Neural cell (in vitro differentiated cells): ENCODE data around the gene PRRC2B. TPM values are rescaled to one million over a fixed set of nuclear protein-coding genes. Genes with fewer than 3 reads are reported as not detected.

Experiments
- H2AFZ ChIP-seq: fragments of 200-600, 300-800 bp; sonication (generic), shearing (Covaris generic); 2 replicates; pipeline ENCODE4 v1.6.0; 2014; ENCODE audit warnings: low read depth, mild to moderate bottlenecking, antibody characterized with exemption, low read length, moderate library complexity
- H3F3A ChIP-seq: fragments of 200-600 bp; shearing (Covaris generic); 2 replicates; pipeline ENCODE4 v1.6.1; 2016; ENCODE audit warnings: mild to moderate bottlenecking, moderate library complexity, mixed read lengths, antibody characterized with exemption, low read length; ENCODE audit not compliant: insufficient read depth, poor library complexity, severe bottlenecking
- H3K27ac ChIP-seq: fragments of 200-600, 300-800 bp; sonication (generic), shearing (Covaris generic); 2 replicates; pipeline ENCODE4 v1.5.1; 2014; ENCODE audit warnings: mild to moderate bottlenecking, low read length, moderate library complexity
- H3K27me3 ChIP-seq: fragments of 300-800, 200-600 bp; sonication (generic), shearing (Covaris generic); 2 replicates; pipeline ENCODE4 v1.6.0; 2014; ENCODE audit warnings: mild to moderate bottlenecking, low read depth, low read length, moderate library complexity; ENCODE audit not compliant: insufficient read depth
- H3K36me3 ChIP-seq: fragments of 300-800, 200-600 bp; sonication (generic), shearing (Covaris generic); 2 replicates; pipeline ENCODE4 v1.5.1; 2014; ENCODE audit warnings: mild to moderate bottlenecking, antibody characterized with exemption, low read length, moderate library complexity; ENCODE audit not compliant: insufficient read depth
- H3K4me2 ChIP-seq: fragments of 300-800, 200-600 bp; sonication (generic), shearing (Covaris generic); 2 replicates; pipeline ENCODE4 v1.6.0; 2014; ENCODE audit warnings: mild to moderate bottlenecking, low read length
- H3K4me3 ChIP-seq: fragments of 300-800, 200-600 bp; sonication (generic), shearing (Covaris generic); 2 replicates; pipeline ENCODE4 v1.5.1; 2014; ENCODE audit warnings: mild to moderate bottlenecking, low read length, moderate library complexity
- H3K79me2 ChIP-seq: fragments of 200-600 bp; shearing (Covaris generic); replicated peaks from 2 replicates; pipeline ENCODE4 v1.6.0; 2014; ENCODE audit warnings: mild to moderate bottlenecking, low read length, moderate library complexity; ENCODE audit not compliant: insufficient read depth
- H3K9ac ChIP-seq: fragments of 300-800, 200-600 bp; sonication (generic), shearing (Covaris generic); 2 replicates; pipeline ENCODE4 v1.6.1; 2016; ENCODE audit warnings: mild to moderate bottlenecking, low read length, mixed read lengths
- H3K9me2 ChIP-seq: fragments of 200-600 bp; shearing (Covaris generic); 2 replicates; pipeline ENCODE4 v1.6.1; 2016; ENCODE audit warnings: mild to moderate bottlenecking, low read length, mixed read lengths; ENCODE audit not compliant: insufficient read depth
- H3K9me3 ChIP-seq: fragments of 200-600, 300-800 bp; sonication (generic), shearing (Covaris generic); 2 replicates; pipeline ENCODE4 v1.6.1; 2016; ENCODE audit warnings: mild to moderate bottlenecking, mixed run types, low read length, moderate library complexity, mixed read lengths
- H4K20me1 ChIP-seq: fragments of 200-600 bp; shearing (Covaris generic); 2 replicates; pipeline ENCODE4 v1.6.1; 2016; ENCODE audit warnings: mild to moderate bottlenecking, mixed run types; ENCODE audit not compliant: insufficient read depth
- EP300 ChIP-seq: fragments of 450-650 bp; conservative IDR thresholded peaks from 2 replicates; pipeline ENCODE4 v1.6.1; 2014; ENCODE audit warnings: antibody characterized with exemption, mild to moderate bottlenecking, moderate library complexity; ENCODE audit not compliant: poor library complexity, severe bottlenecking
- EZH2 ChIP-seq: fragments of 200-600, 300-800 bp; shearing (Covaris generic), sonication (generic); IDR thresholded peaks from 2 replicates; pipeline ENCODE4 v1.6.1; 2014; ENCODE audit warnings: antibody characterized with exemption, low read length, borderline replicate concordance, mild to moderate bottlenecking; ENCODE audit not compliant: insufficient read depth, poor library complexity, severe bottlenecking
- MXI1 ChIP-seq: fragments of 450-650 bp; conservative IDR thresholded peaks from 2 replicates; pipeline ENCODE4 v1.6.1; 2014; ENCODE audit warnings: antibody characterized with exemption, mild to moderate bottlenecking; ENCODE audit not compliant: poor library complexity, severe bottlenecking
- POLR2AphosphoS5 ChIP-seq: IDR thresholded peaks from 2 replicates; pipeline ENCODE4 v1.6.1; 2012
- RAD21 ChIP-seq: fragments of 450-650 bp; conservative IDR thresholded peaks from 2 replicates; pipeline ENCODE4 v1.6.1; 2014; ENCODE audit warnings: antibody characterized with exemption, mild to moderate bottlenecking, moderate library complexity
- SMC3 ChIP-seq: fragments of 450-650 bp; conservative IDR thresholded peaks from 2 replicates; pipeline ENCODE4 v1.6.1; 2014; ENCODE audit warnings: antibody characterized with exemption, mild to moderate bottlenecking, moderate library complexity; ENCODE audit not compliant: poor library complexity
- TAF1 ChIP-seq: IDR thresholded peaks from 2 replicates; pipeline ENCODE4 v1.6.1; 2012; ENCODE audit warnings: low read depth
- polyA plus RNA-seq: library from polyadenylated mRNA; depleted of rRNA; stranded (reverse); fragments of >200 nt; gene quantifications from 2 replicates; pipeline ENCODE4 v1.2.3, GENCODE V29; 2014
- TF ChIP-seq, protein P1 (sequence below): fragments of 450-650 bp; IDR thresholded peaks from 2 replicates; pipeline ENCODE4 v1.5.1; 2014; ENCODE audit warnings: antibody characterized with exemption, mild to moderate bottlenecking, moderate library complexity; ENCODE audit not compliant: poor library complexity, severe bottlenecking
- TF ChIP-seq, protein P2 (sequence below): IDR thresholded peaks from 2 replicates; pipeline ENCODE4 v1.6.1; 2012; ENCODE audit warnings: borderline replicate concordance

The PRRC2B gene
- polyA plus RNA-seq, 1 donor from 2014 or later, result 89.5 TPM

DNA sequence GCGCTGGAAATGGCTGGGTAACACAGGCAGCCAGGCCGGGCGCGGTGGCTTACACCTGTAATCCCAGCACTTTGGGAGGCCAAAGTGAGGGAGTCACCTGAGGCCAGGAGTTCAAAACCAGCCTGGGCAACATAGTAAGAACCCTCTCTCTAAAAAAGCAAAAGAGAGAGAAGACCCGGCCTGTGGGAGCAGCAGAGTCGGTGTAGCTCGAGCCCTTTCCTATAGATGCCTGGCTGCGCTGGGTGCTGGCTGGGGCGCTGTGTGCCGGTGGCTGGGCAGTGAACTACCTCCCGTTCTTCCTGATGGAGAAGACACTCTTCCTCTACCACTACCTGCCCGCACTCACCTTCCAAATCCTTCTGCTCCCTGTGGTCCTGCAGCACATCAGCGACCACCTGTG, 127.9 kb downstream of the PRRC2B start:
- no peaks in the 10 kb centered on the region for H3K79me2 ChIP-seq
- no peak overlapping the region for H3K4me2 ChIP-seq
- H3K27me3 ChIP-seq, result no peaks in the 10 kb centered on the region
- H2AFZ ChIP-seq, result no peak overlapping the region
- H3F3A ChIP-seq, result no peaks in the 10 kb centered on the region
- H3K4me3 ChIP-seq, result no peak overlapping the region
- H3K9me3 ChIP-seq, result no peaks in the 10 kb centered on the region
- peaks cover 3% of the 10 kb centered on the region for H3K36me3 ChIP-seq
- H4K20me1 ChIP-seq, result no peaks in the 10 kb centered on the region
- H3K9me2 ChIP-seq, result no peaks in the 10 kb centered on the region
- TF ChIP-seq, protein P1, sequence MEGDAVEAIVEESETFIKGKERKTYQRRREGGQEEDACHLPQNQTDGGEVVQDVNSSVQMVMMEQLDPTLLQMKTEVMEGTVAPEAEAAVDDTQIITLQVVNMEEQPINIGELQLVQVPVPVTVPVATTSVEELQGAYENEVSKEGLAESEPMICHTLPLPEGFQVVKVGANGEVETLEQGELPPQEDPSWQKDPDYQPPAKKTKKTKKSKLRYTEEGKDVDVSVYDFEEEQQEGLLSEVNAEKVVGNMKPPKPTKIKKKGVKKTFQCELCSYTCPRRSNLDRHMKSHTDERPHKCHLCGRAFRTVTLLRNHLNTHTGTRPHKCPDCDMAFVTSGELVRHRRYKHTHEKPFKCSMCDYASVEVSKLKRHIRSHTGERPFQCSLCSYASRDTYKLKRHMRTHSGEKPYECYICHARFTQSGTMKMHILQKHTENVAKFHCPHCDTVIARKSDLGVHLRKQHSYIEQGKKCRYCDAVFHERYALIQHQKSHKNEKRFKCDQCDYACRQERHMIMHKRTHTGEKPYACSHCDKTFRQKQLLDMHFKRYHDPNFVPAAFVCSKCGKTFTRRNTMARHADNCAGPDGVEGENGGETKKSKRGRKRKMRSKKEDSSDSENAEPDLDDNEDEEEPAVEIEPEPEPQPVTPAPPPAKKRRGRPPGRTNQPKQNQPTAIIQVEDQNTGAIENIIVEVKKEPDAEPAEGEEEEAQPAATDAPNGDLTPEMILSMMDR, result no peak
- TF ChIP-seq POLR2AphosphoS5, result no peak
- no peak for TF ChIP-seq TAF1
- TF ChIP-seq MXI1, result no peak
- TF ChIP-seq EP300, result no peak
- TF ChIP-seq, protein P2, sequence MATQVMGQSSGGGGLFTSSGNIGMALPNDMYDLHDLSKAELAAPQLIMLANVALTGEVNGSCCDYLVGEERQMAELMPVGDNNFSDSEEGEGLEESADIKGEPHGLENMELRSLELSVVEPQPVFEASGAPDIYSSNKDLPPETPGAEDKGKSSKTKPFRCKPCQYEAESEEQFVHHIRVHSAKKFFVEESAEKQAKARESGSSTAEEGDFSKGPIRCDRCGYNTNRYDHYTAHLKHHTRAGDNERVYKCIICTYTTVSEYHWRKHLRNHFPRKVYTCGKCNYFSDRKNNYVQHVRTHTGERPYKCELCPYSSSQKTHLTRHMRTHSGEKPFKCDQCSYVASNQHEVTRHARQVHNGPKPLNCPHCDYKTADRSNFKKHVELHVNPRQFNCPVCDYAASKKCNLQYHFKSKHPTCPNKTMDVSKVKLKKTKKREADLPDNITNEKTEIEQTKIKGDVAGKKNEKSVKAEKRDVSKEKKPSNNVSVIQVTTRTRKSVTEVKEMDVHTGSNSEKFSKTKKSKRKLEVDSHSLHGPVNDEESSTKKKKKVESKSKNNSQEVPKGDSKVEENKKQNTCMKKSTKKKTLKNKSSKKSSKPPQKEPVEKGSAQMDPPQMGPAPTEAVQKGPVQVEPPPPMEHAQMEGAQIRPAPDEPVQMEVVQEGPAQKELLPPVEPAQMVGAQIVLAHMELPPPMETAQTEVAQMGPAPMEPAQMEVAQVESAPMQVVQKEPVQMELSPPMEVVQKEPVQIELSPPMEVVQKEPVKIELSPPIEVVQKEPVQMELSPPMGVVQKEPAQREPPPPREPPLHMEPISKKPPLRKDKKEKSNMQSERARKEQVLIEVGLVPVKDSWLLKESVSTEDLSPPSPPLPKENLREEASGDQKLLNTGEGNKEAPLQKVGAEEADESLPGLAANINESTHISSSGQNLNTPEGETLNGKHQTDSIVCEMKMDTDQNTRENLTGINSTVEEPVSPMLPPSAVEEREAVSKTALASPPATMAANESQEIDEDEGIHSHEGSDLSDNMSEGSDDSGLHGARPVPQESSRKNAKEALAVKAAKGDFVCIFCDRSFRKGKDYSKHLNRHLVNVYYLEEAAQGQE, result no peak
- TF ChIP-seq SMC3, result no peak
- no peak for TF ChIP-seq RAD21
- TF ChIP-seq EZH2, result no peak
- no peak overlapping the region for H3K27ac ChIP-seq
- H3K9ac ChIP-seq, result no peak overlapping the region

DNA sequence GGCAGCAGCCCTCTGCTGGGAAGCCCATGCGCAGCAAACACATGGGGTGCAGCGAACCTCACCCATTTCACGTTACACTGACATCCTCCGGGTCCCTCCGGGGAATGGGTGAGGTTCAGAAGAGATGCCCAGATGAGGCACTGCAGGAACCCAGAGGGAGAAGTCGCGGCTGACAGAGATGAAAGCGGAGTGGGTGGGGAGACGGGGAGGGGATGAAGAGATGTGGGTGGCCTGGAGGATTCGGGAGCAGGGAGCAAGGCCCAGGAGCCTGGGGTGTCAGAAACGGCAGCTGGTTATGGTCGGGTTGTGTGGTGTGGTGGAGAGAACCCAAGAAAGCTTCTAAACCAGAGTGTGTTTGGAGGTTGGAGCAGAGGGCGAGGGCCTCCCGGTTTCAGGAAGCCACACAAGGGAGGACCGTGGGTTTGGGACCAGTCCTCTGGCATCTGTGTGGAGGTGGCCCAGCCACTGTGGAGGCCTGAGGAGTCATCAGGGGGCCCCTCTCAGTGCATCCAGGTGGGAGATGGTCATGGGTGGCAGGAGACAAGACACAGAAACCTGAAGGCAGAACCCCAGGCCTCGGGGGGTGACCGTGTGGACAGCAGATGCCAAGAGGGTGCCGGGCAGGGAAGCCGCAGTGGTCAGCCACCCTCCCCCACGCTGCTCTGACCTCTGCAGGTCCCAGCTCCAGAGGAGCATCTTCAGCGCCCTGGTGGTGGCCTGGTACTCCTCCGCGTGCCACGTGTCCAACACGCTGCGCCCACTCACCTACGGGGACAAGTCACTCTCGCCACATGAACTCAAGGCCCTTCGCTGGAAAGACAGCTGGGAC, 128.6 kb downstream of the PRRC2B start:
- no peaks in the 10 kb centered on the region for H3K9me2 ChIP-seq
- no peak overlapping the region for H3K4me2 ChIP-seq
- H2AFZ ChIP-seq, result no peak overlapping the region
- H4K20me1 ChIP-seq, result no peaks in the 10 kb centered on the region
- no peak overlapping the region for H3K9ac ChIP-seq
- no peak overlapping the region for H3K4me3 ChIP-seq
- no peaks in the 10 kb centered on the region for H3F3A ChIP-seq
- no peaks in the 10 kb centered on the region for H3K79me2 ChIP-seq
- TF ChIP-seq TAF1 (no peak), RAD21 (no peak), EP300 (no peak), POLR2AphosphoS5 (no peak), MXI1 (no peak), EZH2 (no peak), SMC3 (no peak)
- TF ChIP-seq, protein P2, result no peak
- TF ChIP-seq, protein P1, result no peak
- no peaks in the 10 kb centered on the region for H3K27me3 ChIP-seq
- no peaks in the 10 kb centered on the region for H3K36me3 ChIP-seq
- no peak overlapping the region for H3K27ac ChIP-seq
- H3K9me3 ChIP-seq, result no peaks in the 10 kb centered on the region
